ENCODE data around the gene C19orf53.
A peak's percentile ranks its signal among the peaks of the same experiment; 100 is the strongest.
"Not testable (repeated sequence)": the region's sequence is repeated elsewhere in the genome, so short reads cannot be mapped to it uniquely, and the experiment has no call there.

The C19orf53 gene

DNA sequence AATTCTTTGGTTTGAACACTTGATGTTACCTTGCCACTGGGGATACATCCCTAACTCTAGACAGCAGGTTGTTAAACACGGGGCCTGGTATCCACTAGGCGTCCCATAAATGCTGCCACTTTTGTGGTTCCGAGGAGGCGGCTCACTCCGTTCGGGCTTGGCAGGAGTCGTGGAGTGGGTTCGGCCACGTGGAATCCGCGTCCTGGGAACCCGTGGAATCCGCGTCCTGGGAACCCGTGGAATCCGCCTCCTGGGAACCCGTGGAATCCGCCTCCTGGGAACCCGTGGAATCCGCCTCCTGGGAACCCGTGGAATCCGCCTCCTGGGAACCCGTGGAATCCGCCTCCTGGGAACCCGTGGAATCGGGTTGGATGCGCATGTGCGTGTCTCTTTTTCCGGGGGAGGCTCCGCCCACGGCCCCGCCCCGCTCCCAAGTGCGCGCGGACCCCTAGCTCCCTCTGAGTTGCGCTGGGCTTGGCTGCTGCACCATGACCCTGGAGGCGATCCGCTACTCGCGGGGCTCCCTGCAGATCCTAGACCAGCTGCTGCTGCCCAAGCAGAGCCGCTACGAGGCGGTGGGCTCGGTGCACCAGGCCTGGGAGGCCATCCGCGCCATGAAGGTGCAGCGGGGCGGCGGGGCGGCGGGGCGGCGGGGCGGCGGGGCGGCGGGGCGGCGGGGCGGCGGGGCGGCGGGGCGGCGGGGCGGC lies 10.0 kb upstream of the C19orf53 start, which contains the start of gene MRI1:
MRI1 (plus strand) TSS at position 422 of the 707 bp plus-strand sequence; CDS start at position 489, 67 bp downstream.
- peak in 3 of 5 donors; percentile 51 to 55 (median 54) for DNase-seq

DNA sequence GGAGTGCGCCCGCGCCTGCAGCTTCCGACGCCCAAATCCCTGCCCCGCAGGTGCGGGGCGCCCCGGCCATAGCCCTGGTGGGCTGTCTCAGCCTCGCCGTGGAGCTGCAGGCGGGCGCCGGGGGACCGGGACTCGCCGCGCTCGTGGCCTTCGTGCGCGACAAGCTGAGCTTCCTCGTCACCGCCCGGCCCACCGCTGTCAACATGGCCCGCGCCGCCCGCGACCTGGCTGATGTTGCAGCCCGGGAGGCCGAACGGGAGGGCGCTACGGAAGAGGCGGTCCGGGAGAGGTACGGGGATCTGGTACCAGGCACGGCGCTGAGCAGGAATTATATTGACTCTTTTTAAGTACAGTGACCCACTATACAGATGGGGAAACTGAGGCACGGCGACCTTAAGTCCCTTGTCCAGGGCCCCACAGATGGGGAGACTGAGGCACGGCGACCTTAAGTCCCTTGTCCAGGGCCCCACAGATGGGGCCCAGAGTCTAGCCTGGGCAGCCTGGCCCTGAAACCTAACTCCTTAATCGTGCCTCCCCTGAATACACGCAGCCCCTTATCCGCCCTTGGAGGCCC lies 9.3 kb upstream of the C19orf53 start:
- peak in 3 of 5 donors; percentile 25 for DNase-seq

DNA sequence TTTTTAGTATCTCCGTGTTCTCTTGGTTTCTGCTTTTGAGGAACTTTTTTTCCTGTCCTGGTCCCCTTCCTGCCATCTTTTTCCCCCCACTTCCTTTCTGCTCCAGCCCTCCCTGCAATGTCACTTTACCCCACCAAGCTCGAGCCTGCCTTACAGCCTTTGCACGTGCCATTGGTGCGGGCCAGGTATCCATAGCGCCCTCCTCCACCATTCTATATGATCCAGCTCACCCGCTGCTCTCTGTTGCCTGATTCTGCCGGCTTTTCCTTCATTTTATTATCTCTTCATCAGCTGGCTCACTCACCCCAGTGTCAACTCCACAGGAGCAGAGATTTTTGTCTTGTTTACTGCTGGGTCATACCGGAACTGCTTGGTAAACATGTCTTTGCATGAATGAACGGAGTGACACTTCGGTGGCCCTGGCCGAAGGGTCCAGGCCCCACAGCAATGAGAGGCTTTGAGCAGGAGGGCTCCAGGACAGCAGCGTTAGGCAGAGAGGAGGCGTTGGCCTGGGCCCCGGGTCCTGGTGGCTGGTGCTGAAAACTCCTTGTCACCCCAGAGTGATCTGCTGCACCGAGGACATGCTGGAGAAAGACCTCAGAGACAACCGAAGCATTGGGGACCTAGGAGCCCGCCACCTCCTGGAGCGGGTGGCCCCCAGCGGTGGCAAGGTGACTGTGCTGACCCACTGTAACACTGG lies 8.7 kb upstream of the C19orf53 start:
- DNase-seq = no peak

GRCh38 chr19:13766095-13766481 lies 8.2 kb upstream of the C19orf53 start:
- no peak for DNase-seq

GRCh38 chr19:13768510-13768909 lies 5.7 kb upstream of the C19orf53 start:
- no peak for DNase-seq

- no peak for DNase-seq
Measured at GRCh38 chr19:13770013-13770635, 4.1 kb upstream of the C19orf53 start.

DNA sequence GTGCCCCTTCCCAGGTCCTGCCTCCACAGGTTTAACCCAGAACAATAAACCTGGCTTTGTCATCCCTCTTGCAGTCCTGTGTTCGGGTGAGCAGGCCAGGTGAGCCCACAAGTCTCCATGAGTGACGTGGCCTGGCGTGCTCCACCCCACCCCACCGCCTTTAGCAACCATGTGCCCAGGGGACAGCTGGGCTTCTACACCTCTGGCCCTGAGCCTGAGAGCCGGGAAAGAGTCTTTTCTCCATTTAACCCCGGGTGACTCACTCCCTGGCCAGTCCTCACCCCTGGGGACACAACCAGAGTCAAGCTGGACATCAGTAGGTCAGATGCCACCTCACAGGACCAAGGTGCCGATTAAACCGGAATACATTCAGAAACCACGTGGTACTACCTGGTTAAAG lies 4.1 kb downstream of the C19orf53 start:
- DNase-seq = no peak

- no peak for DNase-seq
Measured at GRCh38 chr19:13778847-13779246, 4.6 kb downstream of the C19orf53 start.

- not testable (repeated sequence) for DNase-seq
Measured at GRCh38 chr19:13779794-13780193, 5.5 kb downstream of the C19orf53 start.

- DNase-seq = no peak
Measured at GRCh38 chr19:13781547-13781946, 7.3 kb downstream of the C19orf53 start.

DNA sequence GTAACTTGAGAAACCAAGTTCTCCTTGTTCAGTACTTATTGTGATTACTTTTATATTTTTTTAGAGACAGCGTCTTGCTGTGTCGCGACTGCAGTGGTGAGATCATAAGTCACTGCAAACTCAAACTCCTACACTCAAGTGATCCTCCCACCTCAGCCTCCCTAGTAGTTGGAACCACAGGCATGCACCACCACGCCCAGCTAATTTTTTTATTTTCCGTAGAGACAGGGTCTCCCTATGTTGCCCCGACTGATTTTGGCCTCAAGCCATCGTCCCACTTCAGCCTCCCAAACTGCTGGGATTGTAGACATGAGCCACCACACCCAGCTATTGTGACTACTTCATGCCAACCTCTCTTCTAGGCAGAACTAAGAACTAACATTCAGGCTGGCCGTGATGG lies 8.3 kb downstream of the C19orf53 start:
- DNase-seq = no peak

DNA sequence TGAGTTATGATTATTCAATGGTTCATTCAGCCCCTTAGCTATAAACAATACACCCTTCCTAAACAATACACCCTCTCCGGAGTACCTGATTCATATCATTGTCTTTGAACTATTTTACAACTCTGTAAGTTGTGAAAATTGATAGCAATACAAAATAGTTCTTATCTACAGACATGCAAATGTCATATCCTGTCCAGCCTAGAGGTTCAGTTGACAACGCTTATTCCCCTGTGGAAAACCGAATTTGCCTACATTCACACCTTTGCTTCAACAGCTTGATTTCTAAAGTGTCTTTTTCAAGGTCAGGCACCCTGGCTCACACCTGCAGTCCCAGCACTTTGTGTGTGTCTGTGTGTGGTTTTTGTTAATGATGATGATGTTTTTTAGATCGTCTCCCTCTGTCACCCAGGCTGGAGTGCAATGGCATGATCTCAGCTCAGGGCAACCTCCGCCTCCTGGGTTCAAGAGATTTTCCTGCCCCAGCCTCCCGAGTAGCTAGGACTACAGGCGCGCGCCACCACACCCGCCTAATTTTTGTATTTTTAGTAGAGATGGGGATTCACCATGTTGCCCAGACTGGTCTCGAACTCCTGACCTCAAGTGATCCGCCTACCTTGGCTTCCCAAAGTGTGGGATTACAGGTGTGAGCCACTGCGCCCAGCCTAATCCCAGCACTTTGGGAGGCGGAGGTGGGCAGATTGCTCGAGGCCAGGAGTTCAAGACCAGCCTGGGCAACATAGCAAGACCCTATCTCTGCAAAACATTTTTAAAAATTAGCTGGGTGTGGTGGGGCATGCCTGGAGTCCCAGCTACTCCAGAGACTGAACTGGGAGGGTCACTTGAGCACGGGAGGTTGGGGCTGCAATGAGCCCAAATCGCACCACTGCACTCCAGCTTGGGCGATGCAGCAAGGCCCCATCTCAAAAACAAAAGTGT lies 9.6 kb downstream of the C19orf53 start:
- no peak for DNase-seq

- peak; percentile 53 to 67 (median 58) for DNase-seq
Measured at GRCh38 chr19:13784731-13785452, 10.6 kb downstream of the C19orf53 start.

DNA sequence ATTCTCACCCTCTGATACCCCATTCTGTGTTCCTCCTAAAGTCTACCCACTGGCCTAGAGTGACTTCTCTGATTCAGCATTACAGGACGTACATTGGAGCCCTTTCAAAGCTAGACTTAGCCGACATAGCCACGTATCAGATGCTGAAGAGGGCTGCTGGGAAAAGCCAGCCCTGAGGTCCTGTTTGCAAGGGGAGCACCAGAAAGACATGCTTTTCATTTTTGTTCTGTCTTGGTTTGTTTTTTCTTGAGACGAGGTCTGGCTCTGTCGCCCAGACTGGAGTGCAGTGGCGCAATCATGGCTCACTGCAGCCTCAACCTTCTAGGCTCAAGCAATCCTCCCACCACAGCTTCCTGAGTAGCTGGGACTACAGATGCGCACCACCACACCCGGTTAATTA lies 14.7 kb downstream of the C19orf53 start:
- DNase-seq = peak in 1 of 5 donors; percentile 52

DNA sequence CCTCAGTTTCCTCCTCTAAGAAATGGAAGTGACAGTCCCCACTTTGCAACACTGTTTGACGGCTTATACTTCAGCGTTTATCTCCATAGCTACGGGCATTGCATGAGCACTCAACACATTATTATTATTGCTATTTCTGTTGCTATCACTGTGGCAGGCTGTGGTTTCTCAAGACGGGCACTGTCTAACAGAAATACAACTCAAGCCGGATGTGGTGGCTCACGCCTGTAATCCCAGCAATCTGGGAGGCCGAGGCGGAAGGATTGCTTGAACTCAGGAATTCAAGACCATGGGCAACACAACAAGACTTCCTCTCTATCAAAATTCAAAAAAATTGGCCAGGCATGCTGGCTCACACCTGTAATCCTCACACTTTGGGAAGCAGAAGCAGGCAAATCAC lies 16.1 kb downstream of the C19orf53 start:
- DNase-seq = no peak

- not testable (repeated sequence) for DNase-seq
Measured at GRCh38 chr19:13793317-13793716, 19.1 kb downstream of the C19orf53 start.

DNA sequence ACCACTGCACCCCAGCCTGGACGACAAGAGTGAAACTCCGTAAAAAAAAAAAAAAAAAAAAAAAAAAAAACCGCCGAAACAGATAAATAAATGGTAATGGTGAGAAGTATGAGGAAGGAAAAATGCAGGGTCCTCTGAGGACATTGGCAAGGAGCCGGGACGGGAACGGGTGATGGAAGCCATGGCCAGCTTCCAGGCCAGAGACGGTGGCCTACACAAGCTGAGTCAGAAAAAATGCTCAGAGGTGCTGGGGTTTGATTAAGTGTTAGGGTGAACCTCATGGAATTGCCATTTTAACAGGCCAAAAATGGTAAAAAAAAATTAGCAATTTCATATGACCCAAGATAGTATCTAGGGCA lies 20.1 kb downstream of the C19orf53 start:
- no peak for DNase-seq

GRCh38 chr19:13794757-13795589 lies 20.7 kb downstream of the C19orf53 start, which contains the start of gene ZSWIM4:
Gene ZSWIM4 (plus strand): TSS chr19:13795443. CDS start chr19:13795649, 206 bp downstream.
- DNase-seq = peak; percentile 78 to 98 (median 80)

- no peak for DNase-seq
Measured at GRCh38 chr19:13795595-13796300, 21.5 kb downstream of the C19orf53 start.

Measured in T-helper 1 cell (primary cell).